ENCODE results near the gene COL20A1. TPM values are rescaled to one million over a fixed set of nuclear protein-coding genes. Genes with fewer than 3 reads are reported as not detected.
A peak's percentile ranks its signal among the peaks of the same experiment; 100 is the strongest.

Gene COL20A1
- total and polyA plus RNA-seq, 2 of the 13 experiments (the other 11 are each of a cell fraction or from before 2014, with no cell fraction given) = not detected

- Histone ChIP-seq H3K4me2 (ENCODE audit: low read depth, low read length) (no peak overlapping the region), H3K36me3 (replicated peaks in 1 of 2; ENCODE audit: control insufficient read depth in 1 of 2, insufficient read depth in 2 of 2, low read length in 2 of 2) (no peaks in the 10 kb centered on the region), H4K20me1 (ENCODE audit: insufficient read depth, low read length) (no peaks in the 10 kb centered on the region; the same call in 1 of the 2 replicates), H3K27ac (ENCODE audit: extremely low read length, insufficient read depth, low read length) (no peak overlapping the region), H3K27me3 (ENCODE audit: control insufficient read depth in 1 of 2, insufficient read depth in 2 of 2, low read length in 2 of 2) (peaks cover 4 to 11% of the 10 kb centered on the region in 2 experiments), H3K4me1 (ENCODE audit: insufficient read depth, low read length) (no peaks in the 10 kb centered on the region), H3K9me3 (ENCODE audit: low read length) (no peaks in the 10 kb centered on the region), H3K4me3 (replicated peaks in 1 of 3; ENCODE audit: insufficient read depth in 1 of 3, low read depth in 2 of 3, low read length in 3 of 3) (no peak overlapping the region), H3K9ac (ENCODE audit: insufficient read depth, low read depth, low read length) (no peak overlapping the region), H3K79me2 (ENCODE audit: insufficient read depth, low read length) (no peaks in the 10 kb centered on the region), H2AFZ (ENCODE audit: low read length) (no peak overlapping the region)
- intact Hi-C loops (cut with micrococcal nuclease; ENCODE audit: unreplicated experiment) (no loop called here), in situ Hi-C loops (cut with HindIII; ENCODE audit: extremely low pct_ligation_motif_present, low pct_unique_long_range_greater_than_20kb) (no loop called here)
- no peak for TF ChIP-seq TBX2 (CRISPR knock-in tag; IDR thresholded peaks at IDR 0.05; ENCODE audit: borderline replicate concordance)
- TF ChIP-seq ZNF263 (CRISPR knock-in tag; IDR thresholded peaks at IDR 0.05) = peak; percentile 35; the same call in 1 of the 2 replicates
- no peak for DNase-seq (ENCODE audit: low spot score)
- WGBS (ENCODE audit: low lambda C conversion rate) = 17% methylated on average over 21 of the region's 21 CpGs
- CTCF ChIA-PET (ENCODE audit: low intra/inter-chr PET ratio, low total read pairs) = no interaction called here
- FAIRE-seq = no peak
- ATAC-seq = no peak
- no TSS peak for BruUV-seq (replicated peaks)
- POLR2A ChIA-PET = no interaction called here
Measured at GRCh38 chr20:63328718-63329275, 35.8 kb downstream of the COL20A1 start.

GRCh38 chr20:63329331-63330083, 36.5 kb downstream of the COL20A1 start:
- H3K9me3 ChIP-seq (ENCODE audit: low read length) = no peaks in the 10 kb centered on the region
- intact Hi-C loops (cut with micrococcal nuclease; ENCODE audit: unreplicated experiment) (no loop called here), in situ Hi-C loops (cut with HindIII; ENCODE audit: extremely low pct_ligation_motif_present, low pct_unique_long_range_greater_than_20kb) (no loop called here)
- no peaks in the 10 kb centered on the region for H3K79me2 ChIP-seq (ENCODE audit: insufficient read depth, low read length)
- WGBS (ENCODE audit: low lambda C conversion rate) = 23% methylated on average over 14 of the region's 18 CpGs
- BruUV-seq (replicated peaks) = no TSS peak
- H2AFZ ChIP-seq (ENCODE audit: low read length) = no peak overlapping the region
- H3K4me2 ChIP-seq (ENCODE audit: low read depth, low read length) = no peak overlapping the region
- ChIA-PET CTCF (ENCODE audit: low intra/inter-chr PET ratio, low total read pairs) (no interaction called here), POLR2A (no interaction called here)
- no peak for FAIRE-seq
- H3K4me3 ChIP-seq (replicated peaks in 1 of 3; ENCODE audit: insufficient read depth in 1 of 3, low read depth in 2 of 3, low read length in 3 of 3) = no peak overlapping the region
- H3K36me3 ChIP-seq (replicated peaks in 1 of 2; ENCODE audit: control insufficient read depth in 1 of 2, insufficient read depth in 2 of 2, low read length in 2 of 2) = no peaks in the 10 kb centered on the region
- H3K27me3 ChIP-seq (ENCODE audit: control insufficient read depth in 1 of 2, insufficient read depth in 2 of 2, low read length in 2 of 2) = peaks cover 4% of the 10 kb centered on the region in 2 experiments; a peak in 4 of 5 replicates
- no peak overlapping the region for H3K27ac ChIP-seq (ENCODE audit: extremely low read length, insufficient read depth, low read length)
- ATAC-seq = no peak
- no peaks in the 10 kb centered on the region for H3K4me1 ChIP-seq (ENCODE audit: insufficient read depth, low read length)
- DNase-seq (ENCODE audit: low spot score) = no peak
- H3K9ac ChIP-seq (ENCODE audit: insufficient read depth, low read depth, low read length) = no peak overlapping the region
- H4K20me1 ChIP-seq (ENCODE audit: insufficient read depth, low read length) = no peaks in the 10 kb centered on the region; the same call in 1 of the 2 replicates
- TF ChIP-seq SP5 (CRISPR knock-in tag; IDR thresholded peaks at IDR 0.05; ENCODE audit: borderline replicate concordance, low read depth) (no peak), SAFB2 (CRISPR knock-in tag; IDR thresholded peaks at IDR 0.05; ENCODE audit: borderline replicate concordance, low read depth) (no peak), HOXA9 (CRISPR knock-in tag; IDR thresholded peaks at IDR 0.05; ENCODE audit: borderline replicate concordance) (no peak), XBP1 (CRISPR knock-in tag; IDR thresholded peaks at IDR 0.05) (no peak), ZNF570 (CRISPR knock-in tag; IDR thresholded peaks at IDR 0.05; ENCODE audit: borderline replicate concordance) (no peak), MLXIP (CRISPR knock-in tag; IDR thresholded peaks at IDR 0.05; ENCODE audit: borderline replicate concordance) (no peak), HOXA7 (CRISPR knock-in tag; IDR thresholded peaks at IDR 0.05) (no peak), CBX1 (IDR thresholded peaks at IDR 0.05; ENCODE audit: low read depth) (no peak), ZNF33B (CRISPR knock-in tag; IDR thresholded peaks at IDR 0.05) (no peak), ZNF260 (CRISPR knock-in tag; IDR thresholded peaks at IDR 0.05; ENCODE audit: borderline replicate concordance, low read depth) (no peak), ZNF225 (CRISPR knock-in tag; IDR thresholded peaks at IDR 0.05) (no peak), PRMT3 (CRISPR knock-in tag; IDR thresholded peaks at IDR 0.05; ENCODE audit: borderline replicate concordance, low read depth) (no peak)
